Medulla oblongata (tissue), 1 donor: ENCODE measurements around the gene ACVR1.
"Not testable (repeated sequence)": the region's sequence is repeated elsewhere in the genome, so short reads cannot be mapped to it uniquely, and the experiment has no call there.

Source experiments
- DNase-seq: peaks from one replicate; pipeline ENCODE4 v3.0.0-alpha.2; 2015; ENCODE audit errors: extremely low spot score

The ACVR1 gene

DNA sequence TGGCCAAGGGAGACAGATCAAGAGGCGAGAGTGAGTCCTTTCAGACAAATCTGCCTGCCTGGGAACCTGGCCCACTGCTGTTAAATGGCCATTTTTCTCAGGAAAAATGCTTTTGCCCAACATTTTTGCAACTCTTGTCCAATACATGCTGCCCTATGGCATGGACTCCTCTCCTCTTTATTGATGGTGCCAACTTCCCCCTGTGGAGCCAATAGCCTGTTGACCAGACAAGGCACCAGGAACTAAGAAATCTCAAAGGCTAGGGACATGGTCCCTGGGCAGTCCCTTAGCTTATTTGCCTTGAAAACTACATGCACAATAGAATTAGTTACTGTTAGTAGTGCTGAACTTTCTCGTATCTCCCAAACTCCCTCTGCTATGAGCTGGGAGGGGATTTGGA lies 155.6 kb downstream of the ACVR1 start:
- no peak for DNase-seq

DNA sequence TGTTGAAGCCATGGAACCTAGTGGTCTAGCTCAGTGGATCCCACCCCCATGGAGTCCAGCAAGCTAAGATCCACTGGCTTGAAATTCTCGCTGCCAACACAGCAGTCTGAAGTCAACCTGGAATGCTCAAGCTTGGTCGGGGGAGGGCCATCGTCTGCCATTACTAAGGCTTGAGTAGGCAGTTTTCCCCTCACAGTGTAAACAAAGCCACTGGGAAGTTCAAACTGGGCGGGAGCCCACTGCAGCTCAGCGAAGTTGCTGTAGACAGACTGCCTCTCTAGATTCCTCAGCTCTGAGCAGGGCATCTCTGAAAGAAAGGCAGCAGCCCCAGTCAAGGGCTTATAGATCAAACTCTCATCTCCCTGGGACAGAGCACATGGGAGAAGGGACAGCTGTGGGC lies 171.5 kb downstream of the ACVR1 start:
- DNase-seq = not testable (repeated sequence)

DNA sequence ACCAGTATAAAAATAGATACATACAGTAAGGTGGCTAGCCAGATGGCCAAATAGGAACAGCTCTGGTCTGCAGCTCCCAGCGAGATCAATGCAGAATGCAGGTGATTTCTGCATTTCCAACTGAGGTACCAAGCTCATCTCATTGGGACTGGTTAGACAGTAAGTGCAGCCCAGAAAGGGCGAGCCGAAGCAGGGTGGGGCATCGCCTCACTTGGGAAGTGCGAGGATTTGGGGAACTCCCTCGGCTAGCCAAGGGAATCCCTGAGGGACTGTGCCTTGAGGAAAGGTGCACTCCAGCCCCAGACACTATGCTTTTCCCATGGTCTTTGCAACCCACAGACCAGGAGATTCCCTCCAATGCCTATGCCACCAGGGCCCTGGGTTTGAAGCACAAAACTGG lies 172.0 kb downstream of the ACVR1 start:
- not testable (repeated sequence) for DNase-seq

DNA sequence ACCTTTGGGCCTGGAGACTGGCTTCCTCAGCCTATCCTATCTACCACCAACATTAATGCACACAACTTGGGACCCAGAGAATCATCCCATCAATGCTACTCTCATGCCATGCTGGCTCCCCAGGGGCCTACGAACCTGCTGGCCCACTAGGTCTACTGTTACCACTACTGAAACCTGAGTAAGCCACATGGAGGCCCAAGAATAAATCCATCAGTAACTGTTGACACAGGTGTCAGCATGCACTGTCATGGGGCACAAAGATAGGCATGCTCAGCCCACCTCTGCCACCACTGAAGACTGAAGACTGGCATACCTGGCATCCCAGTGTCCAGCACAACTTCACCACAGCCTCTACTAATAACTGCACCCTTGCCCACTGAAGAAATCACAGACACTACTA lies 176.3 kb downstream of the ACVR1 start:
- DNase-seq = no peak

DNA sequence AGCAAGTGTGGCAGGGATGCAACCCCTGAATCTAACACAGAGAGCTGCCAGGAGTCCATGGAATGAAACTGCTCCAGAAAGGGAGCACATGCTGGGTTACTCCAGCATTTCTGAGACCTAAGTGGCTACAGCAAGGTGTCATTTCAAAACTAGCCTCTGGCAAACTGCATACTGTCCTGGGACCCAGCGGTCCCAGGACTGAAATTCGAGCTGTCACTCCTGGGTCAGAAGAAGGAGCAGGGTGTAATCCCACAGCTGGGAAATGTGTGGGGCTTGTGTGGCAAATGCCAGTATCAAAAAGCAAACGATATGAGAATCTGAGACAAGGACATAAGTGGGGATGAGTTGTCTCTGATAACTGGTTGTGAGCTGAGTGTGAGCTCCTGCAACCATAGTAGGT lies 177.1 kb downstream of the ACVR1 start:
- no peak for DNase-seq

DNA sequence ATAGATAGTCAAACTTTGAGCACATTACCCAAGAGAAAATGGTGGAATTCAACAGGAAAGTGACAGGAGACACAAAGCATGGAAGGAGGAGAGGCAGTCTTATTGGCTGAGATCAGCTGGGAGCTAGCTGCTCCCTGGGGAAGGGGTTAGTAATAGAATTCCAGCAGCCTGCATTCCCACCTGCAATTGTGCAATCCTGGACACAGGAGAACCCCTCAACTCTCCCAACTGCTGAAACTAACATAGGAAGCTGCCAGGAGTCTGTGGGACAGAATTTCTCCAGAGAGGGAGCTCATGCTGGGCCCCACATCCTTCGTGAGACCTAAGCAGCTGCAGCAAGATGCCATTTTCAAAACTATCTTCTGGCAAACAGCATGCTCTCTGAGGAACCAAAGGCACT lies 177.7 kb downstream of the ACVR1 start:
- no peak for DNase-seq

DNA sequence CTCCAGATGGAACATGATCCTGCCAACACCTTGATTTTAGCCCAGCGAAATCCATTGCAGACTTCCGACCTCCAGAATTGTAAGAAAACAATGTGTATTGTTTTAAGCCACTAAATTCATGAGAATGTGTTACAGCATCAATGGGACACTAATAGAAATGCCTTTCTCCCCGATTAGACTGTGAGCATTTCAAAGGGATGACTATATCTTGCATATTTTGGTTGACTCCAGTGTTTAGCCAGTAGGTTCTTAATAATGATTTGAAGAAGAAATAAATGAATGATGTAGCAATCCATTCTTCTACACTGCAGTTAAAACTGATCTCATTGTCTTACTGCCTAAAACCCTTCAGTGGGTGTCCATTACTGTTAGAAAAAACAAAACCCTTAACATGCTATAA lies 180.1 kb downstream of the ACVR1 start:
- DNase-seq = no peak

DNA sequence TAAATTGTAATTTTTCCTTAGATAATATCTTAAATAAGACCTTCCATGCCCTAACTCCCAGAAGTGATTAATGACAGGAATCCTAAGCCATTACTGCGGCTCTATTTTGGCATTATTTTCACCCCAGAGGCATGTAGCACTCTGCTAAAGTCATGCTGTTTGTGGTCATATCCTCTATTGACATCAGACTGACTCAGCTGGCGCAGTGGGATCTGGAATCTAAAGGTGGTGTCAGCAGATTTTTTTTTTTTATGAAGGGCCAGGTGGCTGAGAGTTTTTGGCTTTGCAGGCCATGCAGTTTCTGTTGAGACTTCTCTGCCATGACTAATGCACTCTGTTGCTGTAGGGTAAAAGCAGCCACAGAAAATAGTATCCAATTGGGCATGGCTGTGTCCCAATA lies 183.4 kb downstream of the ACVR1 start:
- no peak for DNase-seq

DNA sequence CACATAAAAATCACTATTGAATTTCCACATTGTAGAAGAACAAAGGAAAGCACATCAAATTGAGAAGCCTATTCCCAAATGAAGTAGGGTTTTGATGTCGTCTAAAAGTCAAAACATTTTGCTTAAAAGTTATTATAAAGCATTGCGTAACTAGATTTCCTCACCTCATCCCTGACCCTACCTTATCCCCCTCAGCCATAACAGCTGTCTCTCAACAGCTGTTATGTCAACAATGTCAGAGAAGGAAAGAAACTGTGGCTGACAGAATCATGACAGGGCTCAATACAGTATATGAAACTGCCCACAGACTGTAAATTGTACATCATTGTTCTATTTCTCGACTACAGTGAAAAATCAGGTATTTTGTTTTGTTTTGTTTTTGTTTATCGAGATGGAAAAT lies 184.4 kb downstream of the ACVR1 start:
- DNase-seq = no peak

DNA sequence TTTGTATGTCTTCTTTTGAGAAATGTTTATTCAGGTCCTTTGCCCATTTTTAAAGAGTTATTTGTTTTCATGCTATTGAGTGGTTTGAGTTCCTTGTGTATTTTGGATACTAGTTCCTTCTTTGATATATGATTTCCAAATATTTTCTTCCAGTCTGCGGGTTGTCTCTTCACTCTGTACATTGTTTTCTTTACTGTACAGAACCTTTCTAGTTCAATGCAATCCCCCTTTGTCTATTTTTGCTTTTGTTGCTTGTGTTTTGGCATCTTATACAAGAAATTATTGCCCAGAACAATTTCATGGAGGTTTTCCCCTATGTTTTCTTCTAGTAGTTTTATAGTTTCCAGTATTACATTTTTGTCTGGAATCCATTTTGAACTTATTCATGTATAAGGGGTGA lies 185.0 kb downstream of the ACVR1 start:
- no peak for DNase-seq
